ENCODE results near the gene LHFPL6.

- no peak for TF ChIP-seq CTCF (IDR thresholded peaks at IDR 0.05)
- no peak for TF ChIP-seq POLR2A (IDR thresholded peaks at IDR 0.05)
Observed at GRCh38 chr13:39403106-39403505, 199.9 kb downstream of the LHFPL6 start.

Data from prostate gland (tissue), 2 donors.